Left forelimb (tissue), 1 donor: ENCODE data around the gene PSORS1C2.
"Not testable (repeated sequence)": the region's sequence is repeated elsewhere in the genome, so short reads cannot be mapped to it uniquely, and the experiment has no call there.

Source experiments
- DNase-seq: peaks from one replicate; pipeline ENCODE4 v3.0.0-alpha.2; 2018; ENCODE audit warnings: low spot score

The PSORS1C2 gene

GRCh38 chr6:31165986-31166385 lies 27.1 kb upstream of the PSORS1C2 start:
- no peak for DNase-seq

- not testable (repeated sequence) for DNase-seq
Measured at GRCh38 chr6:31165064-31165832, 26.4 kb upstream of the PSORS1C2 start.

GRCh38 chr6:31164475-31165063 lies 25.7 kb upstream of the PSORS1C2 start:
- not testable (repeated sequence) for DNase-seq

- DNase-seq: no peak
Measured at GRCh38 chr6:31163922-31164321, 25.1 kb upstream of the PSORS1C2 start.

GRCh38 chr6:31162463-31163165 lies 23.7 kb upstream of the PSORS1C2 start:
- DNase-seq: no peak

- DNase-seq: no peak
Measured at GRCh38 chr6:31161216-31162126, 22.6 kb upstream of the PSORS1C2 start.

- DNase-seq: no peak
Measured at GRCh38 chr6:31158863-31159855, 20.3 kb upstream of the PSORS1C2 start.

- DNase-seq: peak; percentile 99
Measured at GRCh38 chr6:31158140-31158862, 19.4 kb upstream of the PSORS1C2 start, which contains the start of gene TCF19. TSS of gene TCF19 (plus strand) at chr6:31158589. CDS start at chr6:31159470, 881 bp downstream.

- no peak for DNase-seq
Measured at GRCh38 chr6:31157513-31158139, 18.8 kb upstream of the PSORS1C2 start, which contains the start of gene CCHCR1. TSS of gene CCHCR1 (minus strand) at chr6:31157802. CDS start at chr6:31157600, 202 bp downstream.

GRCh38 chr6:31156641-31157040 lies 17.8 kb upstream of the PSORS1C2 start:
- no peak for DNase-seq

GRCh38 chr6:31154436-31154835 lies 15.6 kb upstream of the PSORS1C2 start:
- no peak for DNase-seq

- DNase-seq: no peak
Measured at GRCh38 chr6:31152781-31153180, 13.9 kb upstream of the PSORS1C2 start.

- DNase-seq: no peak
Measured at GRCh38 chr6:31149827-31150447, 11.1 kb upstream of the PSORS1C2 start.

- DNase-seq: no peak
Measured at GRCh38 chr6:31145386-31145785, 6.5 kb upstream of the PSORS1C2 start.

GRCh38 chr6:31144970-31145340 lies 6.1 kb upstream of the PSORS1C2 start:
- no peak for DNase-seq

- no peak for DNase-seq
Measured at GRCh38 chr6:31144296-31144969, 5.6 kb upstream of the PSORS1C2 start.

- no peak for DNase-seq
Measured at GRCh38 chr6:31143148-31143547, 4.3 kb upstream of the PSORS1C2 start.

- DNase-seq: no peak
Measured at GRCh38 chr6:31142361-31142761, 3.5 kb upstream of the PSORS1C2 start.
